Stimulated activated CD4-positive, alpha-beta T cell treated with anti-CD3 and anti-CD28 coated beads, Interleukin-15, amount 100 ng/mL, for 1 hour (primary cell): ENCODE data around the gene CITED2.
A peak's percentile ranks its signal among the peaks of the same experiment; 100 is the strongest.
"Not testable (repeated sequence)": the region's sequence is repeated elsewhere in the genome, so short reads cannot be mapped to it uniquely, and the experiment has no call there.

ENCODE experiments used
- DNase-seq, 2 donors: peaks; one replicate each; pipeline ENCODE4 v3.0.0-alpha.2; 2020; ENCODE audit warnings: low read depth in 1 of 2, low spot score in 1 of 2

The CITED2 gene

GRCh38 chr6:139374357-139375225 is at the start of gene CITED2:
Gene CITED2, minus strand, starts transcription at chr6:139374648. Its CDS starts 704 bp downstream, at chr6:139373944.
- DNase-seq: peak; percentile 88 to 89

- no peak for DNase-seq
Observed at GRCh38 chr6:139423037-139423703, 48.7 kb upstream of the CITED2 start.

GRCh38 chr6:139422105-139423036 is 47.9 kb upstream of the CITED2 start:
- no peak for DNase-seq

GRCh38 chr6:139418481-139419132 is 44.2 kb upstream of the CITED2 start:
- DNase-seq: no peak

- DNase-seq: no peak
Observed at GRCh38 chr6:139416146-139416545, 41.7 kb upstream of the CITED2 start.

GRCh38 chr6:139415365-139415764 is 40.9 kb upstream of the CITED2 start:
- no peak for DNase-seq

GRCh38 chr6:139412103-139412502 is 37.7 kb upstream of the CITED2 start:
- DNase-seq: not testable (repeated sequence)

GRCh38 chr6:139409026-139409425 is 34.6 kb upstream of the CITED2 start:
- no peak for DNase-seq

- DNase-seq: no peak
Observed at GRCh38 chr6:139407718-139408222, 33.3 kb upstream of the CITED2 start.

GRCh38 chr6:139406577-139407343 is 32.3 kb upstream of the CITED2 start:
- DNase-seq: no peak

GRCh38 chr6:139402876-139403386 is 28.5 kb upstream of the CITED2 start:
- DNase-seq: no peak

GRCh38 chr6:139398658-139399057 is 24.2 kb upstream of the CITED2 start:
- DNase-seq: no peak

- no peak for DNase-seq
Observed at GRCh38 chr6:139395891-139396301, 21.4 kb upstream of the CITED2 start.

GRCh38 chr6:139395371-139395770 is 20.9 kb upstream of the CITED2 start:
- DNase-seq: no peak

- no peak for DNase-seq
Observed at GRCh38 chr6:139394027-139394649, 19.7 kb upstream of the CITED2 start.

GRCh38 chr6:139392794-139393193 is 18.3 kb upstream of the CITED2 start:
- DNase-seq: no peak

GRCh38 chr6:139391709-139392108 is 17.3 kb upstream of the CITED2 start:
- DNase-seq: no peak

- DNase-seq: no peak
Observed at GRCh38 chr6:139390447-139390846, 16.0 kb upstream of the CITED2 start.

- no peak for DNase-seq
Observed at GRCh38 chr6:139388384-139388783, 13.9 kb upstream of the CITED2 start.
